Mucosa of descending colon (tissue), 3 donors: ENCODE measurements around the gene OR6V1. TPM values are rescaled to one million over a fixed set of nuclear protein-coding genes. Genes with fewer than 3 reads are reported as not detected.

ENCODE experiments used
- ATAC-seq: fragments of 200-7000 bp; cut with Tn5 transposase; one replicate; pipeline ENCODE4 v1.9.1; 2020; ENCODE audit warnings: mild to moderate bottlenecking, moderate library complexity
- DNase-seq, 3 donors: peaks; one replicate each; pipeline ENCODE4 v3.0.0-alpha.2; 2020
- H3K36me3 ChIP-seq: fragments of 200-600 bp; one replicate; pipeline ENCODE4 v1.8.0; 2021; ENCODE audit warnings: low read depth, mild to moderate bottlenecking
- H3K4me1 ChIP-seq: fragments of 200-600 bp; one replicate; pipeline ENCODE4 v1.8.0; 2021; ENCODE audit warnings: low read depth, mild to moderate bottlenecking
- H3K4me3 ChIP-seq: fragments of 200-600 bp; one replicate; pipeline ENCODE4 v1.8.0; 2021; ENCODE audit warnings: mild to moderate bottlenecking
- H3K9me3 ChIP-seq: fragments of 200-600 bp; one replicate; pipeline ENCODE4 v1.8.0; 2021; ENCODE audit warnings: mild to moderate bottlenecking
- CTCF ChIP-seq: fragments of 200-600 bp; IDR thresholded peaks from one replicate; pipeline ENCODE4 v1.8.0; 2022; ENCODE audit warnings: antibody characterized with exemption, mild to moderate bottlenecking
- intact Hi-C, 2 donors: fragments of 100-400 bp; cut with DNase I in 1 of 2; cut with micrococcal nuclease in 1 of 2; formaldehyde crosslinking; loops; one replicate each; pipeline versions ENCODE4 v1.11.0 to v1.11.1; 2022; cut with DNase I, micrococcal nuclease
- total RNA-seq, 3 donors: library from RNA; stranded (reverse); fragmentation: NEBNext Ultra II Directional in 2 of 3; extraction: Animal tissue kit (Norgen Biotek cat#: 25700) in 2 of 3; gene quantifications; one replicate each; pipeline versions ENCODE4 v1.2.1 to v1.2.4, GENCODE V29; 2021 to 2023
- donor health status: DM: no; HTN: no; CAD: no; lungs with moderate emphysema.
- donor health status: DM: no; HTN: no; CAD: no.
- donor health status: DM: no; HTN: yes; CAD: no.

The OR6V1 gene
- total RNA-seq, 3 donors from 2014 or later: not detected

DNA sequence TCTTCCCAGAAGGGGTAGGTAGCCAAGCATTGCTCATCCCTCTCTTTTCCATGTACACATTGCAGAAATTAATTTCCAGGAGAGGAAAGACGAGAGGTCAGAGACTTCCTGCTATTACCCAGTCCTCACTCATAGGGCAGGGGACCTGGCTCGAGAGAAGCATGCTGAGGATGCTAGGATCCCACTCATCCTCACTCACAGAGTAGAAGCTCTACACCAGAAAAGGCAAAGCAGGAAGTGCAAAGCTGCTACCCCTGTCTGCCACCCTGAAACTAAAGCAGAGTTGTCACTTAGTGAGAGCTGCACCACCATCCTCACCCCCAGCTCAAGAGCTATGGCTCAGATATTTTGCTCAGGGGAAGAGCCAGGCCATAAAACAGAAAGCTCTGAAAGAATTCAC is 35.1 kb upstream of the OR6V1 start:
- no peak for TF ChIP-seq CTCF
- intact Hi-C loops: no loop called here
- no peaks in the 10 kb centered on the region for H3K4me1 ChIP-seq
- no peaks in the 10 kb centered on the region for H3K36me3 ChIP-seq
- no peak for DNase-seq
- no peak overlapping the region for H3K4me3 ChIP-seq
- H3K9me3 ChIP-seq: no peaks in the 10 kb centered on the region
- ATAC-seq: no peak

DNA sequence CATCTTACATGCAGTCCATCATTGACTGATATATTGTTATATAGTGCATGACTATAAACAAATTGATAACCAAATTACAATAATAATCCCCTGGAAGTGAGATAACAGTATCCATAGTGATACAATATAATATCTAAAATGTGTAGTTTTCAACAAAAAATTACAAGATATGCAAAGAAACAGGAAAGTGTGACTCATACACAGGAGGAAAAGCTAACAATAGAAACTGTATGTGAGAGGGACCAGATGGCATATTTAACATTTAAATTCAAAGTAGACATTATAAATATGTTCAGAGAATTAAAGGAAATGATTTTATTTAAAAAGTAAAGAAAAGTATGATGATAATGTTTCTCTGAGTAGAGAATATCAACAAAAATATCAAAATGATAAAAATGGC is 33.2 kb upstream of the OR6V1 start:
- H3K9me3 ChIP-seq: no peaks in the 10 kb centered on the region
- no peak for TF ChIP-seq CTCF
- intact Hi-C loops: no loop called here

GRCh38 chr7:143023047-143023446 is 29.1 kb upstream of the OR6V1 start:
- TF ChIP-seq CTCF: no peak
- Histone ChIP-seq H3K36me3 (no peaks in the 10 kb centered on the region), H3K9me3 (no peaks in the 10 kb centered on the region), H3K4me3 (no peak overlapping the region), H3K4me1 (no peaks in the 10 kb centered on the region)
- ATAC-seq (no peak), DNase-seq (no peak)
- intact Hi-C loops: no loop called here

More for the DNA sequence above, 33.2 kb upstream of the OR6V1 start:
- H3K4me1 ChIP-seq: no peaks in the 10 kb centered on the region
- H3K36me3 ChIP-seq: no peaks in the 10 kb centered on the region
- ATAC-seq (no peak), DNase-seq (no peak)
- no peak overlapping the region for H3K4me3 ChIP-seq

- Histone ChIP-seq H3K4me1 (no peaks in the 10 kb centered on the region), H3K36me3 (no peaks in the 10 kb centered on the region), H3K9me3 (no peaks in the 10 kb centered on the region), H3K4me3 (no peak overlapping the region)
- DNase-seq: no peak
- intact Hi-C loops: no loop called here
- TF ChIP-seq CTCF: no peak
- no peak for ATAC-seq
Observed at GRCh38 chr7:143025371-143025770, 26.8 kb upstream of the OR6V1 start.

- no peaks in the 10 kb centered on the region for H3K9me3 ChIP-seq
- intact Hi-C loops: no loop called here
- H3K36me3 ChIP-seq: no peaks in the 10 kb centered on the region
- no peak within 1 kb of the TSS for H3K4me3 ChIP-seq
- H3K4me1 ChIP-seq: no peaks in the 10 kb centered on the region
- TF ChIP-seq CTCF: no peak
- DNase-seq (no peak), ATAC-seq (no peak)
Observed at GRCh38 chr7:143027032-143027431, 25.1 kb upstream of the OR6V1 start, which contains the start of gene OR9A2. TSS of gene OR9A2 (minus strand) at chr7:143027132. CDS start at chr7:143027132, 0 bp downstream.

- H3K4me1 ChIP-seq: no peaks in the 10 kb centered on the region
- H3K36me3 ChIP-seq: no peaks in the 10 kb centered on the region
- no peak overlapping the region for H3K4me3 ChIP-seq
- intact Hi-C loops: no loop called here
- no peak for DNase-seq
- TF ChIP-seq CTCF: no peak
- no peaks in the 10 kb centered on the region for H3K9me3 ChIP-seq
- no peak for ATAC-seq
Observed at GRCh38 chr7:143027683-143028082, 24.5 kb upstream of the OR6V1 start.
